Heart left ventricle (tissue), 16 donors: ENCODE data around the gene SIAH3. TPM values are rescaled to one million over a fixed set of nuclear protein-coding genes. Genes with fewer than 3 reads are reported as not detected.
A peak's percentile ranks its signal among the peaks of the same experiment; 100 is the strongest.

Experiments
- ATAC-seq, 4 donors: fragments of 200-7000 bp; cut with Tn5 transposase; one replicate each; pipeline ENCODE4 v1.9.1; 2020 to 2022; ENCODE audit warnings: moderate library complexity in 4 of 4, mild to moderate bottlenecking in 3 of 4, moderate number of reproducible peaks in 1 of 4
- DNase-seq, 5 donors: peaks; one replicate each; pipeline ENCODE4 v3.0.0-alpha.2; 2020
- H3K27ac ChIP-seq, 12 donors: fragments of 200-600 bp; sonication (generic) in 4 of 12; one replicate each; pipeline versions ENCODE4 v1.5.0 to v1.8.0; 2016 to 2022; ENCODE audit warnings: mild to moderate bottlenecking in 2 of 12
- H3K27me3 ChIP-seq, 9 donors: fragments of 200-600 bp; sonication (generic) in 2 of 9; one replicate each; pipeline versions ENCODE4 v1.5.1 to v1.8.0; 2016 to 2022; ENCODE audit warnings: mild to moderate bottlenecking in 3 of 9
- H3K36me3 ChIP-seq, 9 donors: fragments of 200-600 bp; sonication (generic) in 2 of 9; one replicate each; pipeline versions ENCODE4 v1.5.0 to v1.8.0; 2018 to 2022; ENCODE audit warnings: mild to moderate bottlenecking in 2 of 9
- H3K4me1 ChIP-seq, 12 donors: fragments of 200-600 bp; sonication (generic) in 4 of 12; one replicate each; pipeline versions ENCODE4 v1.5.0 to v1.8.0; 2016 to 2022; ENCODE audit warnings: mild to moderate bottlenecking in 3 of 12
- H3K4me3 ChIP-seq, 12 donors: fragments of 200-600 bp; sonication (generic) in 4 of 12; one replicate each; pipeline versions ENCODE4 v1.5.0 to v1.8.0; 2017 to 2022; ENCODE audit warnings: mild to moderate bottlenecking in 9 of 12, moderate library complexity in 4 of 12
- H3K9me3 ChIP-seq, 12 donors: fragments of 200-600 bp; sonication (generic) in 4 of 12; one replicate each; pipeline versions ENCODE4 v1.5.0 to v1.8.0; 2016 to 2022; ENCODE audit warnings: mild to moderate bottlenecking in 1 of 12
- POLR2A ChIP-seq, 2 donors: fragments of 450-650 bp; IDR thresholded peaks; one replicate each; pipeline ENCODE4 v1.6.1; 2017; ENCODE audit warnings: antibody characterized with exemption in 2 of 2, mild to moderate bottlenecking in 2 of 2, moderate library complexity in 2 of 2
- WGBS, 4 donors: extraction: QIAGEN DNeasy Blood & Tissue Kit in 2 of 4; methylation state at CpG; one replicate each; pipeline versions ENCODE4 v1.1.5 to v1.1.7; 2013 to 2018; 5-methylcytosine and 5-hydroxymethylcytosine counted together
- intact Hi-C, 10 donors: fragments of 100-400 bp; cut with DNase I; formaldehyde crosslinking; loops; one replicate each; pipeline versions ENCODE4 v1.11.1 to v1.14.2; 2022
- polyA plus RNA-seq, 2 donors: library from polyadenylated mRNA; stranded (reverse); fragments of 200-250 nt; gene quantifications; one replicate each; pipeline ENCODE4 v1.2.3, GENCODE V29; 2013
- total RNA-seq, 9 donors: library from RNA; depleted of rRNA in 2 of 9; stranded (reverse); fragments of >200 nt in 2 of 9; fragmentation: NEBNext Ultra II Directional in 3 of 9; extraction: Animal tissue kit (Norgen Biotek cat#: 25700) in 3 of 9; gene quantifications; one replicate each; pipeline versions ENCODE4 v1.1.0 to v1.2.4, GENCODE V29; 2016 to 2023
- TF ChIP-seq, protein P1 (sequence below), 12 donors: fragments of 200-600 bp; sonication (generic) in 4 of 12; IDR thresholded peaks; one replicate each; pipeline versions ENCODE4 v1.5.0 to v1.8.0; 2018 to 2022; ENCODE audit warnings: antibody characterized with exemption in 12 of 12, mild to moderate bottlenecking in 5 of 12
- donor health status: ischemic (EF 13 %, LVEDD 7.1; RV severe dilation, severe dysfunction).
- donor health status: healthy with polysubstance abuse.
- donor health status: DM: no; HTN: yes; CAD: no.
- donor health status: DM: no; HTN: no; CAD: no.
- donor health status: ischemic (EF 25% LVEDD 6.9; RV normal size, moderate dysfunction).
- donor health status: ischemic (EF 25% LVEDD 5.7; RV mildly dilated, moderate dysfunction).
- donor health status: healthy.
- donor health status: DM: yes; HTN: yes; CAD: no.
- donor health status: ischemic (EF 35%, LVEDD 5.7; RV mildly dilated, moderate dysfunction).
- donor health status: nonischemic (EF 11% LVEDD 7.7; RV severe dilation, severe dysfunction).
- donor health status: DM: yes; HTN: yes; CAD: no.
- donor health status: PGD.
- donor health status: ischemic (EF 29% LVEDD 5.4; RV normal size, mild dysfunction).
- donor health status: nonischemic (EF 23%, LVEDD 6.1; RV moderate dilation, normal function).

SIAH3 gene
- total and polyA plus RNA-seq, 11 donors = 0.05 to 0.18 (median 0.07) TPM; not detected in 8

DNA sequence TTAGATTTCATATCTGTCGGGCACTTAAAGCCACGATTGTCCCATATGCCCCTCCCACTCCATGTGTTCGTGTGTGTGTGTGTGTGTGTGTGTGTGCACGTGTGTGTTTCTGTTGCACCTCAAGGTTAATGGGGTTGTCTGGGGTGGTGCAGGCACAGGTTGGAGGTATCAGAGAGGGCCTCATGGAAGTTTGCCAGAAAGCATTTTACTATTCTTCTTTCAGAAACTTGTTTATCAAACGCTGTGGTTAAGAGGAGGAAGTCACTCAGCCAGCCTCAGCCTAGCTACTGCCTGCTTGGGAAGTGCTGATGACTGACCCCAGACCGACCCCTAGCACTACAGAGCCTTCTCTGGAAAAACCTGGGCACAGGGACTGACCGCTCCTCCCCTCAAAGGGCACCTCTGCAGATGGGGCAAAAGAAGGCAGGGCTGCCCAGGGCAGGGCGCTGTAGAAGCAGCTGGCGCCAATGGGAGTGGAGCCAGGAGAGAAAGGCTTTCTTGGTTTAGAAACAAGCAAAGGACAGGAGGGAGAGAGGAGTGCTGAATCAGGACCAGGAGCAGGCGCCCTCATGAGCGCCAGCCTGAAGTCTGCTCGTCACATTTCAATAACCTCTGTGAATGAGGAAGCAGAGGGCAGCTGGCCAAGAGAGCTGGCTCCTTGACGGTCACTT lies 3.9 kb downstream of the SIAH3 start:
- ATAC-seq = peak in 3 of 4 donors; percentile 39 to 52 (median 43)
- peak in 3 of 5 donors; percentile 28 to 69 (median 56) for DNase-seq
- Histone ChIP-seq H3K27me3 (peaks cover 0 to 56% (median 11%) of the 10 kb centered on the region in 9 donors), H3K36me3 (no peaks in the 10 kb centered on the region), H3K4me1 (peaks cover 0 to 31% (median 2%) of the 10 kb centered on the region in 12 donors), H3K4me3 (no peak overlapping the region), H3K27ac (peak overlapping the region in 1 of 12 donors; percentile 53), H3K9me3 (no peaks in the 10 kb centered on the region)
- TF ChIP-seq, protein P1, sequence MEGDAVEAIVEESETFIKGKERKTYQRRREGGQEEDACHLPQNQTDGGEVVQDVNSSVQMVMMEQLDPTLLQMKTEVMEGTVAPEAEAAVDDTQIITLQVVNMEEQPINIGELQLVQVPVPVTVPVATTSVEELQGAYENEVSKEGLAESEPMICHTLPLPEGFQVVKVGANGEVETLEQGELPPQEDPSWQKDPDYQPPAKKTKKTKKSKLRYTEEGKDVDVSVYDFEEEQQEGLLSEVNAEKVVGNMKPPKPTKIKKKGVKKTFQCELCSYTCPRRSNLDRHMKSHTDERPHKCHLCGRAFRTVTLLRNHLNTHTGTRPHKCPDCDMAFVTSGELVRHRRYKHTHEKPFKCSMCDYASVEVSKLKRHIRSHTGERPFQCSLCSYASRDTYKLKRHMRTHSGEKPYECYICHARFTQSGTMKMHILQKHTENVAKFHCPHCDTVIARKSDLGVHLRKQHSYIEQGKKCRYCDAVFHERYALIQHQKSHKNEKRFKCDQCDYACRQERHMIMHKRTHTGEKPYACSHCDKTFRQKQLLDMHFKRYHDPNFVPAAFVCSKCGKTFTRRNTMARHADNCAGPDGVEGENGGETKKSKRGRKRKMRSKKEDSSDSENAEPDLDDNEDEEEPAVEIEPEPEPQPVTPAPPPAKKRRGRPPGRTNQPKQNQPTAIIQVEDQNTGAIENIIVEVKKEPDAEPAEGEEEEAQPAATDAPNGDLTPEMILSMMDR (IDR thresholded peaks at IDR 0.05) = no peak
- intact Hi-C loops = no loop called here
- WGBS, 4 donors = 40 to 50% (median 43%) methylated on average over 12 to 13 of the region's 13 CpGs

DNA sequence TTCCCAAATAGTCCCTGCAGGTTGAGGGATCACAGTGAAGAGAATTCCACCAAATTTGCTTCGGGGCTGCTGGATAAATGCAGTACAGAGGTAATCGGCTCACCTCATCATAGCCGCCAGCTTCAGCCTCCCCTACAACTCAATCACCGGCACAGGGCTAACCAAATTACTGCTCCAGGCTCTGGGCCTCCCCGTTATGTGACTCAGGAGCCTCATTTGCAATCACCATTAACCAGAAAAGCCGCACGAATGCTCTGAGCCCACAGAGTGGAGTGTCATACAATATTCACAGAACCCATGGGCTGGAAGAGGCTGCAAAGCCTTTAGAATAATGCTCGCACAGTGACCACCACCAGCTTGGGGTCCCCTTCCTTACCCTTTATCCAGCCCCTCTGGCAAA lies 4.9 kb downstream of the SIAH3 start:
- 88 to 95% (median 92%) methylated on average over 7 to 8 of the region's 8 CpGs for WGBS, 4 donors
- peaks cover 0 to 31% (median 2%) of the 10 kb centered on the region in 12 donors for H3K4me1 ChIP-seq
- TF ChIP-seq, protein P1 (IDR thresholded peaks at IDR 0.05) = no peak
- TF ChIP-seq POLR2A (IDR thresholded peaks at IDR 0.05) = no peak
- ATAC-seq = no peak
- no peak for DNase-seq
- intact Hi-C loops = no loop called here
- no peak overlapping the region for H3K4me3 ChIP-seq
- H3K27ac ChIP-seq = no peak overlapping the region
- H3K27me3 ChIP-seq = peaks cover 0 to 47% (median 11%) of the 10 kb centered on the region in 9 donors
- H3K36me3 ChIP-seq = no peaks in the 10 kb centered on the region
- no peaks in the 10 kb centered on the region for H3K9me3 ChIP-seq

GRCh38 chr13:45838171-45838745 lies 13.3 kb downstream of the SIAH3 start:
- H3K27ac ChIP-seq = no peak overlapping the region
- 58 to 73% (median 66%) methylated on average over 11 to 12 of the region's 12 CpGs for WGBS, 4 donors
- DNase-seq (no peak), ATAC-seq (no peak)
- intact Hi-C loops = no loop called here
- H3K36me3 ChIP-seq = no peaks in the 10 kb centered on the region
- no peak for TF ChIP-seq POLR2A (IDR thresholded peaks at IDR 0.05)
- TF ChIP-seq, protein P1 (IDR thresholded peaks at IDR 0.05) = no peak
- peaks cover 0 to 11% (median 0%) of the 10 kb centered on the region in 12 donors for H3K4me1 ChIP-seq
- no peak overlapping the region for H3K4me3 ChIP-seq
- H3K9me3 ChIP-seq = no peaks in the 10 kb centered on the region
- H3K27me3 ChIP-seq = no peaks in the 10 kb centered on the region

DNA sequence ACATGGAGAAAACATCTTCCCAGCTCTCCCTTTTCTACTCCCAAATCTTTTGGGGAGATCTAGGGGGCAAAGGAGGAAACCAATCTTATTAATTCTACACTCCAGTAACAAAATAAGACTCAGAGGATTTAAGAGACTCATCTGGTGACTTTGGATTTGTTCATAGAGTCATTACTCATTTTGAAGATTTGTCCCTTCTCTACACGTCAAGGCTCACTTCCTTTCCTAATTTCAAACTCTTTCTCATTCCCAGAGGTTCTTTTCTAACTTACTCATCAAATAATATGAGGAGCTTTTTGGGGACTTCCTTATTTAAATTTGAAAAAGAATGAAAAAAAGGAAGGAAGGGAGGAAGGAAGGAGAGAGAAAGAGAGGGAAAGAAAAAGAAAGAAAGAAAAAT lies 14.4 kb downstream of the SIAH3 start:
- WGBS, 4 donors = 42 to 58% (median 48%) methylated on average over 1 of the region's 1 CpG
- H3K4me1 ChIP-seq = peaks cover 0 to 11% (median 0%) of the 10 kb centered on the region in 12 donors
- DNase-seq (no peak), ATAC-seq (no peak)
- H3K4me3 ChIP-seq = no peak overlapping the region
- no peak overlapping the region for H3K27ac ChIP-seq
- H3K9me3 ChIP-seq = no peaks in the 10 kb centered on the region
- intact Hi-C loops = no loop called here
- no peak for TF ChIP-seq POLR2A (IDR thresholded peaks at IDR 0.05)
- TF ChIP-seq, protein P1 (IDR thresholded peaks at IDR 0.05) = no peak
- no peaks in the 10 kb centered on the region for H3K27me3 ChIP-seq
- H3K36me3 ChIP-seq = no peaks in the 10 kb centered on the region
